NCI-H524 treated with DMSO at 0.1 percent for 48 hours (cell line): Measurements from ENCODE around the gene APOO.
A peak's percentile ranks its signal among the peaks of the same experiment; 100 is the strongest.

Source experiments
- DNase-seq: peaks from one replicate; lab custom pipeline; 2025; lab: John Stamatoyannopoulos, UW

Gene APOO

GRCh38 chrX:23817979-23818336, 89.8 kb downstream of the APOO start:
- no peak for DNase-seq

GRCh38 chrX:23816179-23816578, 91.6 kb downstream of the APOO start:
- DNase-seq: no peak

- DNase-seq: no peak
Measured at GRCh38 chrX:23815376-23815775, 92.4 kb downstream of the APOO start.

GRCh38 chrX:23813808-23814207, 93.9 kb downstream of the APOO start:
- no peak for DNase-seq

GRCh38 chrX:23811656-23812055, 96.1 kb downstream of the APOO start:
- DNase-seq: no peak

GRCh38 chrX:23811108-23811651, 96.6 kb downstream of the APOO start:
- DNase-seq: no peak

GRCh38 chrX:23810279-23810678, 97.5 kb downstream of the APOO start:
- DNase-seq: no peak

GRCh38 chrX:23805389-23805788, 102.3 kb downstream of the APOO start:
- no peak for DNase-seq

- DNase-seq: no peak
Measured at GRCh38 chrX:23804578-23804977, 103.2 kb downstream of the APOO start.

GRCh38 chrX:23803931-23804381, 103.8 kb downstream of the APOO start:
- DNase-seq: no peak

- DNase-seq: no peak
Measured at GRCh38 chrX:23802431-23802830, 105.3 kb downstream of the APOO start.

- no peak for DNase-seq
Measured at GRCh38 chrX:23799469-23800065, 108.2 kb downstream of the APOO start.

GRCh38 chrX:23797371-23798128, 110.2 kb downstream of the APOO start:
- DNase-seq: no peak

- no peak for DNase-seq
Measured at GRCh38 chrX:23795221-23795620, 112.5 kb downstream of the APOO start.

GRCh38 chrX:23792861-23793553, 114.7 kb downstream of the APOO start:
- peak; percentile 81 for DNase-seq

- DNase-seq: no peak
Measured at GRCh38 chrX:23790155-23790497, 117.6 kb downstream of the APOO start.

GRCh38 chrX:23789386-23790154, 118.2 kb downstream of the APOO start:
- DNase-seq: no peak

- DNase-seq: no peak
Measured at GRCh38 chrX:23788946-23789345, 118.8 kb downstream of the APOO start.

- no peak for DNase-seq
Measured at GRCh38 chrX:23788521-23788920, 119.2 kb downstream of the APOO start.

GRCh38 chrX:23787745-23788118, 120.0 kb downstream of the APOO start:
- DNase-seq: no peak

- no peak for DNase-seq
Measured at GRCh38 chrX:23786268-23786815, 121.4 kb downstream of the APOO start.

- no peak for DNase-seq
Measured at GRCh38 chrX:23785580-23785979, 122.2 kb downstream of the APOO start.
